HG02678 (cell line): ENCODE results near the gene RNF167.
A peak's percentile ranks its signal among the peaks of the same experiment; 100 is the strongest.

Experiments used
- ATAC-seq: cut with Tn5 transposase; IDR thresholded peaks from one replicate; pipeline ENCODE4 v1.9.1; 2021; ENCODE audit warnings: mild to moderate bottlenecking, moderate library complexity; ENCODE audit not compliant: unreplicated experiment

RNF167 gene

DNA sequence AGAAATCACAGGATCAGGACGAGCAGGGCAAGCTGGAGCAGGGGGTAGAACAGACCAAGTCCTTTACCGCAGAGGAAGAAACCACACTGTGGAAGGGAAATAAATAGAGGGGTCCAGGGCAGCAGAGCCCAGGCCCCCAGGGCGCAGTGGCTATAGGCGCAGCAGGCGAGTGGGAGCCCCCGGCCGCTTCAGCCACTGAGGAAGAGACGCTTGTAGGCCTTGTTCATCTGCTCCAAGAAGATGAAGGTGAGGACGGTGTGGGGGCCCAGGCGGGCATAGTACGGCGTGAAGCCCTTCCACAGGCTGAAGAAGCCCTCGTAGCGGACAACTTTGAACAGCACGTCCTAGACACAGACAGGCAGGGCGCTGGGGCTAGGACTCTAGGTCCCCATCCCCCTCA lies 2.5 kb upstream of the RNF167 start:
- no peak for ATAC-seq

DNA sequence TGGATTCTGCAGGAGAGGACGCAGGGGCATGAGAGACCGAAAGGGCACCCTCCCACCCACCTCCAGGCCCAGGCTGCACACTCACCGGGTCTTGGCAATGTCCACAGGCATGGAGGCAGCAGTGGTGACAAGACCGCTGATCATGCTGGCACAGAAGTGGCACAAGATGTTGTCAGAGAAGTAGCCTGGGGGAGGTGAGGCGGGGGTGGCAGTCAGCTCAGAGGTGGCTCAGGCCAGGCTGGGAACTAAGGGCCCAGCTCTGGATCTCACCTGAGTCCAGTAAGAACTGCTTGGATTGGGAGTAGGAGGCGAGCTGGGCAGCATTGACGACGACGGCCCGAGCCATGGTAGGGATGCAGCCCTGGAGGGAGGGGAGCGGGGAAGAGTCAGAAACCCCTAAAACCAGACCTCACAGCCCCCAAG lies 2.0 kb upstream of the RNF167 start:
- no peak for ATAC-seq

- no peak for ATAC-seq
These were observed 1.2 kb upstream of the RNF167 start for GRCh38 chr17:4938688-4939545.

GRCh38 chr17:4939546-4939795 lies 597 bp upstream of the RNF167 start:
- peak; percentile 4 for ATAC-seq

- no peak for ATAC-seq
These were observed 669 bp downstream of the RNF167 start for GRCh38 chr17:4940555-4941318.

GRCh38 chr17:4941319-4941610 lies 1.2 kb downstream of the RNF167 start:
- ATAC-seq = no peak

DNA sequence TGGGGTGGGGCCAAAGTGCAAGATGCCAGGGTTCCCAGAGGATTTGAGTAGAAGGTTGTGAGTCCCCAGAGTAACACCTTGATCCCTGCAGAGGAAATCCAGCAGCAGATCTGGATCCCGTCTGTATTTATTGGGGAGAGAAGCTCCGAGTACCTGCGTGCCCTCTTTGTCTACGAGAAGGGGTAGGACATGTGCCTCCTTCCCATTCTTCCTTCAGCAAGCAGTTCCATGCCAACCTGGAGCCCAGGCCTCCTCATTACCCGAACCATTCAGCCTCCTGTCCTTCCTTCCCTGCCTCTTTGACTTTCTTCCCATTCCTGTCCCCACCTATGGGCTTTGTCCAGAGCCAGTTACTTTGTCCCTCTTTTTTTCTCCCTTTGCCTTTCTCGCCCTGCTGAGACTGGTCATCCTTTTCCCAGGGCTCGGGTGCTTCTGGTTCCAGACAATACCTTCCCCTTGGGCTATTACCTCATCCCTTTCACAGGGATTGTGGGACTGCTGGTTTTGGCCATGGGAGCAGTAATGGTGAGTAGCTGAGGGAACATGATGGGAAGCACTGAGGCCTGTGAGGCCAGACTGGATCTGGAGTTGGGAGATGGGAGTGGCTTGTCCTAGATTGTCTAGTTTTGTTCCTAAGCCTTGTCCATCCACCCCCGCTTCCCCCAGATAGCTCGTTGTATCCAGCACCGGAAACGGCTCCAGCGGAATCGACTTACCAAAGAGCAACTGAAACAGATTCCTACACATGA lies 2.9 kb downstream of the RNF167 start:
- no peak for ATAC-seq

DNA sequence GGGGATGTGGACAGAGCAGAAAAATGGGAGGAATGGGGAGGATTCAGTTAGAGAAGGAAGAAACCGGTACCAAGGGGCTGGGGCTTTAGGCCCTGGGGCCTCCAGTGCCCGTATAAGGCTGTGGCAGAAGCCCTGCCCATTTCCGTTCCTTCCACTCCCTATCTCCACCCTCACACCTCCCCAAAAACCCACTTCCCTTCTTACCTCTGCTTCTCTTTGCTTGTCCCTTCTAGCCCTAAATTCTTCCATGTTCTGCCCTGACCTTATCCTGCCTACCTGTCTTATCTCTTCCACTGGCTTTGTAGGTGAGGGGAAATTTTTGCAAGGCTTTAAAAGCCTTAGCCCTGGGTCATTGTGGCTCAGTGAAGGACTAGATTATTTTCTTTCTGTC lies 4.1 kb downstream of the RNF167 start:
- no peak for ATAC-seq

- ATAC-seq = no peak
These were observed 4.6 kb downstream of the RNF167 start for GRCh38 chr17:4944554-4945175.

DNA sequence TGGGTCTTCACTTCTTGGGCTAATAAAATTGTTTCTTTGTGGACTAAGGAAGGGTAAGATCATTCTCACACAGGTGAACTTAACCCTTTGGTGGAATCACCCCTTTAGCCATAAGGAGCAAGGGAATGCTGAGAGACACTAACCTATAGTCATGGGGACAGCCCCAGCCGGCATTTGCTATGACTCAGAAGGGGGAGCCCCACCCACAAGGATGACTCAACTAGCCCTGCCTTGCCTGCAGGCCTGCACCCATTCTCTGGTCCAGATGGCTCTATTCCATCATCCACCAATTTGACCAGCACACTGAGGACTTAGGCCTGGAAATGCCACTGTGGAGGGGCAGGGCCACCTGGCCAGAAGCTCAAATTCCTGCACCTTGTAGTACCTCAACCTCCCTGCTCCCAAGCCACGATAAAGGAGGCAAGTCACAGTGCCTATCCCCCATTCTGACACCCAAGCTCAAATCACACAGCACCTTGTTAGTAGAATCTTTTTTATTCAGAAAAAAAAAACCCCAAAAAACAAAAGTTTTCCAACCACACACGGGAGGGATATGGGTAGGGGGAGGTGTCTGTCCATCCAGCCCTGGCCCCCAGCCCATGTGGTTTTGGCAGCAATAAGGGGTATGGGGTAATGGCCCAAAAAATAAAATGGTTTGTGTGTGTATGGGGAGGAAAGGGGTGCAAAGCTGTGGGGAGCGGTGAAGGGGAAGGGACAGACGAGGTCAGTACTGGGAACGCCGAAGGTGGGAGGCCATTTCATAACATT lies 5.3 kb downstream of the RNF167 start:
- no peak for ATAC-seq

DNA sequence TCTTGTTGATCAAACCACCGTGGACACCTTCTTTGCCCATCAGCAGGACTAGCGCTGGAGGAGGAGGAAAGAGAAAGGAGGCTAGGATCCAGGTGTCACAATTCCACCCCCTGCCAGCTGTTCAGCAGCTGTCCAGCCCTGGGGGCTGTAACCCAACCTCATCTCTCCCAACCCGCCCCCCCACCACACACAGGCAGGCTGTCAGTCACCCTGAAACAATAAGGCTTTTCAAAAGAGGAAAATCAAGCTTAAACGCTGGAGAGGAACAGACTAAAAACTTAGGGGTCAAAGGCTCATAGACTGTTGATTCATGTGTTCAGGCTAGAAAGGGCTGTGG lies 5.8 kb downstream of the RNF167 start:
- no peak for ATAC-seq

GRCh38 chr17:4946312-4946976 lies 6.4 kb downstream of the RNF167 start:
- no peak for ATAC-seq

GRCh38 chr17:4947010-4947410 lies 6.9 kb downstream of the RNF167 start:
- no peak for ATAC-seq

GRCh38 chr17:4947411-4948165 lies 7.5 kb downstream of the RNF167 start:
- no peak for ATAC-seq

DNA sequence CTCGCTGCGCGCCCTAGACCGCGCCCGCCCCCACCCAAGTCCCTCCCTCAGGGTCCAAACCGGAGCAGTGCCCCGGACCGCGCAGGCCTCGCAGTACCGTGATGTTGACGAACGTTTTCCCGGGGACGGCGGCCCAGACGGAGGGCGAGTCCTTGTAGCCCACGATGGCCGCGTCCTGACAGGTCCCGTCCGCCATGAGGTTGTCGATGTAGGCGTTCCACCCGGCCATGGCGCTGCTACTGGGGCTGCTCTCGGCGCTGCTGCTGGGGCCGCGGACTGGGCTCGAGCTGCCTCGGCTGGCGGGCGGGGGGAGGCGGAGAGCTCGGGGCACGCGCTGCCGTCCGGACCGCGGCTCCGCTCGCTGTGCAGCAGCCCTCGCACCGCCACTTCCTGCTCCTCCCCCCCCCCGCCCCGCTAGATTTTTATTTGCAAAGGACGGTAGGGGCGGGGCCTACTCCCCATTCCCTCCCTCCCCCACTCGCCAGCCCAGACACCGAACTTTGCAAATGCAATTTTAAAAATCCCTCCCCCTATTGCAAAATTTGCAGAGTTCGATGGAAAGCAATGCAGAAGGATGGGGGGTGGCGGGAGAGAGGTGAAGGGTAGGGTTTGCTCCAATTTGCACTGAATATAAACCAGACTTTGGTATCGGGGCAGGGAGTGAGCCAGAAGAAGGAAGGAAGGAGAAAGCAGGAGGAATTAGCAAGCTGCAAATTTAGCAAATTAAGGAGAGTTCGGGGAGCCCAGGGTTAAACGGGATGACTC lies 8.3 kb downstream of the RNF167 start, which contains the start of gene PFN1:
Gene PFN1, minus strand, starts transcription at position 365 of the 765 bp plus-strand sequence. Its CDS starts 136 bp downstream, at position 229.
- ATAC-seq = peak; percentile 25

GRCh38 chr17:4948931-4949320 lies 8.9 kb downstream of the RNF167 start:
- peak; percentile 39 for ATAC-seq

DNA sequence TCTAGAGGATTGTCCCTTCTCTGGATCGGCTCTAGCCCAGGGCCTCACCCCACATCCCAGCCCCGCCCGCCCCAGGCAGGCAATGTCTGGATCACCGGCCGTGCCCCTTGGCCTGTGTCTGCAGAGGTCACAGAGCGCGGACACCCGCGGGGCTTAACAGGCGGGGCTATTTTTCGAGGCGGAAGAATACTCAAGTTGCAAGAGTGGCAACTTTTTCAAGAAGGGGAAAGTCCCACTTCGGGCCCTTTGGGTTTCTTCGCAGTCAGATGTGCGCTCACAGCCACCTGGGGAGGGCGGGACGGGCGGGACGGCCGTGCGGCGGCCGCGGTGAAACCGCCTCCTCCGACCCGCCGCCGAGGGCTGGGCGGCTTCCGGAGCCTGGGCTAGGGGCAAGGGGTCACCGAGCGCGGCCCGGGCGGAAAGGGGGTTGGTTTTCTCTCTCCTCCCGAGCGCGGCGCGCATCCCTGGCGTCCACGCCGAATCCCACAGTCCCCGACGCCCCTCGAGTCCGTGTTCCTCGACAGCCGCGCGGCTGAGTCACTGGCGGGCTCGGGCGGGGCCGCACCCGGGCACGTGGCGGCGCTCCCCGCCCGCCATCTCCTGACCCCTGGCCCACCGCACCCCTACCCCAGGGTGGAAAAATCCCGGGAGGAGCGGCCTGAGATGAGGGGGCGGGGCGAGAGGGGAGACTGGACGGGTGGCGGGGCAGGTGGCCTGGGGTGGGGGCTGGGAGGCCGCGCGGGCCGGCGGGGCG lies 9.4 kb downstream of the RNF167 start:
- peak; percentile 37 for ATAC-seq
